H9 (cell line): ENCODE measurements around the gene ZNF200. TPM values are rescaled to one million over a fixed set of nuclear protein-coding genes. Genes with fewer than 3 reads are reported as not detected.
A peak's percentile ranks its signal among the peaks of the same experiment; 100 is the strongest.

Source experiments
- DNase-seq: peaks from one replicate; pipeline ENCODE4 v3.0.0-alpha.2; 2017
- H2AFZ ChIP-seq: one replicate; pipeline ENCODE4 v1.6.1; 2013; ENCODE audit warnings: mild to moderate bottlenecking, low read length, control low read depth, moderate library complexity
- H2AK5ac ChIP-seq: 2 replicates; pipeline ENCODE4 v1.6.1; 2013; ENCODE audit warnings: low read length, control low read depth, mixed read lengths; ENCODE audit not compliant: insufficient read length
- H2BK120ac ChIP-seq: one replicate; pipeline ENCODE4 v1.6.1; 2013; ENCODE audit warnings: low read depth, mild to moderate bottlenecking, low read length, control low read depth, inconsistent platforms; ENCODE audit not compliant: poor library complexity, severe bottlenecking
- H2BK12ac ChIP-seq: 2 replicates; pipeline ENCODE4 v1.6.1; 2013; ENCODE audit warnings: low read length, control low read depth, mixed read lengths, low read depth; ENCODE audit not compliant: insufficient read length
- H2BK15ac ChIP-seq: 2 replicates; pipeline ENCODE4 v1.6.1; 2013; ENCODE audit warnings: low read depth, low read length, control low read depth
- H2BK20ac ChIP-seq: one replicate; pipeline ENCODE4 v1.6.1; 2013; ENCODE audit warnings: low read depth, mild to moderate bottlenecking, low read length, control low read depth, inconsistent platforms; ENCODE audit not compliant: poor library complexity, severe bottlenecking
- H2BK5ac ChIP-seq: 2 replicates; pipeline ENCODE4 v1.6.1; 2013; ENCODE audit warnings: low read length, control low read depth, mixed read lengths; ENCODE audit not compliant: insufficient read length
- H3K14ac ChIP-seq: 2 replicates; pipeline ENCODE4 v1.6.1; 2013; ENCODE audit warnings: low read length, control low read depth; ENCODE audit not compliant: insufficient read depth
- H3K18ac ChIP-seq: 2 replicates; pipeline ENCODE4 v1.6.1; 2013; ENCODE audit warnings: low read depth, mild to moderate bottlenecking, mixed read lengths, low read length, control low read depth; ENCODE audit not compliant: insufficient read length
- H3K23ac ChIP-seq: 2 replicates; pipeline ENCODE4 v1.6.1; 2013; ENCODE audit warnings: low read length, control low read depth, mixed read lengths, low read depth; ENCODE audit not compliant: insufficient read length
- H3K23me2 ChIP-seq: 2 replicates; pipeline ENCODE4 v1.6.1; 2013; ENCODE audit warnings: low read depth, mild to moderate bottlenecking, mixed read lengths, low read length, control low read depth; ENCODE audit not compliant: insufficient read length, poor library complexity, severe bottlenecking
- H3K27ac ChIP-seq: 2 replicates; pipeline ENCODE4 v1.5.1; 2013; ENCODE audit warnings: low read length, control low read depth, mixed read lengths, low read depth; ENCODE audit not compliant: insufficient read length
- H3K27me3 ChIP-seq: 2 replicates; pipeline ENCODE4 v1.6.1; 2013; ENCODE audit warnings: low read length, control low read depth, inconsistent platforms; ENCODE audit not compliant: insufficient read depth
- H3K4ac ChIP-seq: 2 replicates; pipeline ENCODE4 v1.6.1; 2013; ENCODE audit warnings: low read depth, mild to moderate bottlenecking, control low read depth, inconsistent platforms, low read length, moderate library complexity
- H3K4me1 ChIP-seq: 2 replicates; pipeline ENCODE4 v1.6.1; 2013; ENCODE audit warnings: low read length, control low read depth, inconsistent platforms; ENCODE audit not compliant: insufficient read depth
- H3K4me2 ChIP-seq: 2 replicates; pipeline ENCODE4 v1.6.1; 2013; ENCODE audit warnings: low read length, control low read depth, mixed read lengths; ENCODE audit not compliant: insufficient read length, insufficient read depth
- H3K56ac ChIP-seq: 2 replicates; pipeline ENCODE4 v1.6.1; 2013; ENCODE audit warnings: low read depth, mild to moderate bottlenecking, mixed read lengths, low read length, control low read depth; ENCODE audit not compliant: insufficient read length
- H3K79me1 ChIP-seq: 2 replicates; pipeline ENCODE4 v1.6.1; 2013; ENCODE audit warnings: low read depth, mild to moderate bottlenecking, moderate library complexity, low read length, control low read depth, inconsistent platforms; ENCODE audit not compliant: insufficient read depth, poor library complexity, severe bottlenecking
- H3K79me2 ChIP-seq: 2 replicates; pipeline ENCODE4 v1.6.1; 2013; ENCODE audit warnings: low read length, control low read depth, inconsistent platforms; ENCODE audit not compliant: insufficient read depth
- H3K9ac ChIP-seq: 2 replicates; pipeline ENCODE4 v1.6.1; 2013; ENCODE audit warnings: low read length, control low read depth, mixed read lengths; ENCODE audit not compliant: insufficient read length; ENCODE audit errors: extremely low read depth
- H3K9me3 ChIP-seq: one replicate; pipeline ENCODE4 v1.6.1; 2013; ENCODE audit warnings: low read depth, low read length, inconsistent platforms; ENCODE audit not compliant: control insufficient read depth
- H3T11ph ChIP-seq: one replicate; pipeline ENCODE4 v1.6.1; 2013; ENCODE audit warnings: mild to moderate bottlenecking, low read length, control low read depth, inconsistent platforms
- H4K20me1 ChIP-seq: one replicate; pipeline ENCODE4 v1.6.1; 2013; ENCODE audit not compliant: control insufficient read depth, insufficient read length, insufficient read depth
- H4K5ac ChIP-seq: 2 replicates; pipeline ENCODE4 v1.6.1; 2013; ENCODE audit warnings: low read depth, mild to moderate bottlenecking, mixed read lengths, low read length, control low read depth; ENCODE audit not compliant: insufficient read length
- H4K8ac ChIP-seq: replicated peaks from 2 replicates; pipeline ENCODE4 v1.6.1; 2013; ENCODE audit warnings: low read length, control low read depth, mixed read lengths, low read depth; ENCODE audit not compliant: insufficient read length
- H4K91ac ChIP-seq: 2 replicates; pipeline ENCODE4 v1.6.1; 2013; ENCODE audit warnings: low read depth, mild to moderate bottlenecking, moderate library complexity, mixed read lengths, low read length, control low read depth; ENCODE audit not compliant: insufficient read length
- H3K27ac Mint-ChIP-seq, 3 experiments: 2 replicates in 2 of 3; 3 replicates in 1 of 3; pipeline ENCODE4 v1.8.0; 2020 to 2021; ENCODE audit warnings: mixed read lengths in 3 of 3, mild to moderate bottlenecking in 1 of 3, moderate library complexity in 1 of 3
- H3K27me3 Mint-ChIP-seq: 2 replicates; pipeline ENCODE4 v1.8.0; 2021; ENCODE audit warnings: low read depth, mild to moderate bottlenecking, moderate library complexity, mixed read lengths
- H3K36me3 Mint-ChIP-seq, 3 experiments: 2 replicates in 2 of 3; 3 replicates in 1 of 3; pipeline ENCODE4 v1.8.0; 2020 to 2021; ENCODE audit warnings: low read depth in 3 of 3, mixed read lengths in 3 of 3; ENCODE audit not compliant: insufficient read depth in 1 of 3
- H3K4me1 Mint-ChIP-seq, 2 experiments: 2 replicates each; pipeline ENCODE4 v1.8.0; 2020; ENCODE audit warnings: mixed read lengths in 2 of 2
- H3K4me3 Mint-ChIP-seq, 2 experiments: 2 replicates in 1 of 2; 3 replicates in 1 of 2; pipeline ENCODE4 v1.8.0; 2020 to 2021; ENCODE audit warnings: mild to moderate bottlenecking in 2 of 2, mixed read lengths in 2 of 2, moderate library complexity in 1 of 2
- H3K9me3 Mint-ChIP-seq, 2 experiments: 2 replicates in 1 of 2; 3 replicates in 1 of 2; pipeline ENCODE4 v1.8.0; 2020; ENCODE audit warnings: mild to moderate bottlenecking in 2 of 2, mixed read lengths in 2 of 2, moderate library complexity in 1 of 2
- WGBS: extraction: QIAGEN DNeasy Blood & Tissue Kit; methylation state at CpG from one replicate; pipeline ENCODE4 v1.1.7; 2013; ENCODE audit warnings: missing lambda C conversion rate, low lambda C conversion rate, mixed read lengths; ENCODE audit not compliant: insufficient read length; ENCODE audit errors: extremely low coverage; 5-methylcytosine and 5-hydroxymethylcytosine counted together
- long read RNA-seq: library from polyadenylated mRNA; unstranded; transcript quantifications from one replicate; pipeline ENCODE4 v2.0.0, GENCODE V29; 2020
- total RNA-seq: library from RNA; stranded (reverse); gene quantifications from 2 replicates; pipeline ENCODE4 v1.2.1, GENCODE V29; 2021
- TF ChIP-seq, protein P1 (sequence below): fragments of 200-600 bp; sonication (generic); conservative IDR thresholded peaks from 3 replicates; pipeline ENCODE4 v1.8.0; 2021; ENCODE audit warnings: antibody characterized with exemption, mild to moderate bottlenecking

ZNF200 gene, protein sequence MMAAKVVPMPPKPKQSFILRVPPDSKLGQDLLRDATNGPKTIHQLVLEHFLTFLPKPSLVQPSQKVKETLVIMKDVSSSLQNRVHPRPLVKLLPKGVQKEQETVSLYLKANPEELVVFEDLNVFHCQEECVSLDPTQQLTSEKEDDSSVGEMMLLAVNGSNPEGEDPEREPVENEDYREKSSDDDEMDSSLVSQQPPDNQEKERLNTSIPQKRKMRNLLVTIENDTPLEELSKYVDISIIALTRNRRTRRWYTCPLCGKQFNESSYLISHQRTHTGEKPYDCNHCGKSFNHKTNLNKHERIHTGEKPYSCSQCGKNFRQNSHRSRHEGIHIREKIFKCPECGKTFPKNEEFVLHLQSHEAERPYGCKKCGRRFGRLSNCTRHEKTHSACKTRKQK
- total RNA-seq = 14.8 and 14.9 TPM in 2 replicates
- long read RNA-seq, full-length matches to known transcripts = 74 of 82 reads
- long read RNA-seq, partial matches to known transcripts = 3 of 82 reads
- long read RNA-seq, other reads (novel, unspliced or antisense) = 5 of 82 reads

DNA sequence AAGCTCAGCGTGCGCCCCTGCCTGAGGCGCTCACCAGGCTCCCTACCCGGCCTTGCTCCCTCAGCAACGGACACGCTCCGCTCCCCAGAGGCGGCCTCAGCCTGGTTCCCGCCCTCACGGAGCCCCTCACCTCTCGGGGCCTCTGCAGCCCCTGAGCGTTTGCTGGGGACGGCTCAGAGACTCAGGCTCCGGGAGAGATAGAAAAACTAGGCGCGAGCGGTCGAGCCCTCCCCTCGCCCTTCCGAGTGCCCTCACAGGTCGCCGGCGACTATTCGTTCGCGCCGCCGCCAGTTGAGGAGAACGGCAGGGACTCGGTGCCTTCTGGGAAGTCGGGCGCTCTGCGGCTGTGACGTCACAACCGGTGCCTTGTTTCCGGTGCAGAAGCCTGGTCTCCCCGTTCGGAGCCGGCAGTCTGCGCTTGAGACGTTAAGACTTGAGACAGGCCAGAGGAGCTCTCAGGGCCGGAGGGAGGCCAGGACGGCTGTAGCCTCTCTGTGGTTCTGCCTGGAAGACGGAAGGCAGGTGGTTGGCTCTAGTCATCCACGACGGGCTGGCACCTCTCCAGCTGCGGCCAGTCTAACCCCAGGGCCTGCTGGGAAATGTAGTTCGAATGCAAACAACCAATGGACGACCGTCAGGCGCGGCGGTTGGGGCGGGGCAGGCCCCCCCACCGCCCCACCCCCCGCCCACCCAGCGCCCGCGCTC, at the start of gene ZNF200:
ZNF200 (minus strand) TSS at position 302 of the 705 bp plus-strand sequence. CDS start 1,403 bp downstream, outside the sequence.
- Mint-ChIP-seq H3K36me3 (peaks cover 33 to 41% (median 35%) of the 10 kb centered on the region in 3 experiments), H3K4me3 (peak within 1 kb of the TSS; percentile 91 to 92), H3K27me3 (peaks cover 3% of the 10 kb centered on the region; the same call in 1 of the 2 replicates), H3K4me1 (peaks cover 10 to 13% of the 10 kb centered on the region in 2 experiments), H3K9me3 (peaks cover 41 to 44% of the 10 kb centered on the region in 2 experiments), H3K27ac (peak within 1 kb of the TSS; percentile 28 to 97 (median 96); a peak in 5 of 7 replicates)
- no peaks in the 10 kb centered on the region for H3K27me3 ChIP-seq
- peak within 1 kb of the TSS; percentile 91 for H2AFZ ChIP-seq
- peak within 1 kb of the TSS; percentile 74 for H3K14ac ChIP-seq
- no peak within 1 kb of the TSS for H4K5ac ChIP-seq
- H3K4me1 ChIP-seq = no peaks in the 10 kb centered on the region
- H3K4me2 ChIP-seq = peak within 1 kb of the TSS; percentile 84
- no peak within 1 kb of the TSS for H3K56ac ChIP-seq
- TF ChIP-seq, protein P1, sequence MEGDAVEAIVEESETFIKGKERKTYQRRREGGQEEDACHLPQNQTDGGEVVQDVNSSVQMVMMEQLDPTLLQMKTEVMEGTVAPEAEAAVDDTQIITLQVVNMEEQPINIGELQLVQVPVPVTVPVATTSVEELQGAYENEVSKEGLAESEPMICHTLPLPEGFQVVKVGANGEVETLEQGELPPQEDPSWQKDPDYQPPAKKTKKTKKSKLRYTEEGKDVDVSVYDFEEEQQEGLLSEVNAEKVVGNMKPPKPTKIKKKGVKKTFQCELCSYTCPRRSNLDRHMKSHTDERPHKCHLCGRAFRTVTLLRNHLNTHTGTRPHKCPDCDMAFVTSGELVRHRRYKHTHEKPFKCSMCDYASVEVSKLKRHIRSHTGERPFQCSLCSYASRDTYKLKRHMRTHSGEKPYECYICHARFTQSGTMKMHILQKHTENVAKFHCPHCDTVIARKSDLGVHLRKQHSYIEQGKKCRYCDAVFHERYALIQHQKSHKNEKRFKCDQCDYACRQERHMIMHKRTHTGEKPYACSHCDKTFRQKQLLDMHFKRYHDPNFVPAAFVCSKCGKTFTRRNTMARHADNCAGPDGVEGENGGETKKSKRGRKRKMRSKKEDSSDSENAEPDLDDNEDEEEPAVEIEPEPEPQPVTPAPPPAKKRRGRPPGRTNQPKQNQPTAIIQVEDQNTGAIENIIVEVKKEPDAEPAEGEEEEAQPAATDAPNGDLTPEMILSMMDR = no peak
- H3K18ac ChIP-seq = peak within 1 kb of the TSS; percentile 91
- H2BK12ac ChIP-seq = no peak within 1 kb of the TSS
- H3K23me2 ChIP-seq = no peaks in the 10 kb centered on the region
- DNase-seq = peak; percentile 96
- H2AK5ac ChIP-seq = no peak within 1 kb of the TSS
- WGBS = no CpG with 5 or more reads among the region's 59 CpGs
- no peak within 1 kb of the TSS for H2BK5ac ChIP-seq
- no peaks in the 10 kb centered on the region for H4K20me1 ChIP-seq
- H2BK120ac ChIP-seq = no peak within 1 kb of the TSS
- no peak within 1 kb of the TSS for H2BK20ac ChIP-seq
- peaks cover 3% of the 10 kb centered on the region for H3K79me1 ChIP-seq
- no peaks in the 10 kb centered on the region for H3K79me2 ChIP-seq
- peak within 1 kb of the TSS; percentile 79 for H3K9ac ChIP-seq
- 0 out of 2 replicates have a peak within 1 kb of the TSS, but pooled peaks have one; percentile 37 for H2BK15ac ChIP-seq
- peaks cover 7% of the 10 kb centered on the region for H3K9me3 ChIP-seq
- no peak within 1 kb of the TSS for H3K27ac ChIP-seq
- no peak within 1 kb of the TSS for H3T11ph ChIP-seq
- no peak within 1 kb of the TSS for H3K23ac ChIP-seq
- no peak within 1 kb of the TSS for H3K4ac ChIP-seq
- H4K91ac ChIP-seq = no peak within 1 kb of the TSS
- H4K8ac ChIP-seq = no peak within 1 kb of the TSS
